Measurements from ENCODE around the gene MISFA. TPM values are rescaled to one million over a fixed set of nuclear protein-coding genes. Genes with fewer than 3 reads are reported as not detected.

The MISFA gene
- total RNA-seq, 1 donor from 2014 or later: 2.9 TPM

DNA sequence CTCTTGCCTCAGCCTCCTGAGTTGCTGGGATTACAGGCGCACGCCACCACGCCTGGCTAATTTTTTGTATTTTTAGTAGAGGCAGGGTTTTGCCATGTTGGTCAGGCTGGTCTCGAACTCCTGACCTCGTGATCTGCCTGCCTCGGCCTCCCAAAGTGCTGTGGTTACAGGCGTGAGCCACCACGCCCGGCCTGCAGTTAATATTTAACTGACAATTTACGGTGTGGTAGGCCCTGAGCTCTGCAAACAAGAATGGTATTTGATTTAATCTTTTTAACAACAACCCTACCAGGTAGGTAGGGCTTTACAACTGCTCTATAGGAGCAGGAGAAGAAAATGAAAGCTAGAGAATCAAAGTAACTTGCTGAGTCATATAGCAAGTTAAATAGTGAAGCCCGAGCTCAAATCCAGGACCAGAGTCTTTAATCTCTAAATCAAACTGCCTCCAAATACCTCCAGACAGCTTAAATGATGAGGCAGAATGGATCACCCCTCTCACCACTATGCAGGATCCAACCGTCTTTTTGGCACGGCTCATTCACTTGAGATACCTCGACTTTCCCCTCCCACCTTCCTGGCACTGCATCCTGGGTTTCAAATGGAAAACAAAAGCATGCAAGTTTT, 20.5 kb upstream of the MISFA start:
- Histone ChIP-seq H3K9ac (ENCODE audit: low read length) (no peak overlapping the region), H3K4me1 (ENCODE audit: insufficient read depth, low read length) (no peaks in the 10 kb centered on the region), H3K9me3 (ENCODE audit: insufficient read depth, low read depth, low read length) (no peaks in the 10 kb centered on the region), H4K20me1 (ENCODE audit: insufficient read depth, low read length) (no peaks in the 10 kb centered on the region), H3K79me2 (ENCODE audit: insufficient read depth, low read length) (peaks cover 7% of the 10 kb centered on the region), H3K27ac (ENCODE audit: low read depth, low read length) (no peak overlapping the region), H3K36me3 (ENCODE audit: insufficient read depth, low read length) (peaks cover 13% of the 10 kb centered on the region), H3K27me3 (ENCODE audit: insufficient read depth, low read length) (no peaks in the 10 kb centered on the region), H3K4me2 (ENCODE audit: low read length) (no peak overlapping the region), H2AFZ (ENCODE audit: low read depth, low read length) (no peak overlapping the region), H3K4me3 (ENCODE audit: insufficient read depth, low read depth, low read length) (no peak overlapping the region)
- no peaks in the 10 kb centered on the region for H3K27me3 Mint-ChIP-seq (ENCODE audit: low read depth, unreplicated experiment)
- DNase-seq (ENCODE audit: low read depth) (no peak), FAIRE-seq (no peak)
- H3K27ac Mint-ChIP-seq (ENCODE audit: unreplicated experiment): no peak overlapping the region
- TF ChIP-seq CTCF (IDR thresholded peaks at IDR 0.05; ENCODE audit: insufficient read depth, low read depth, low read length) (no peak), EZH2 (IDR thresholded peaks at IDR 0.05; ENCODE audit: insufficient read depth, low read length) (no peak)
- H3K4me3 Mint-ChIP-seq (ENCODE audit: unreplicated experiment): no peak overlapping the region
- H3K4me1 Mint-ChIP-seq (ENCODE audit: low read depth, unreplicated experiment): no peaks in the 10 kb centered on the region
- H3K9me3 Mint-ChIP-seq (ENCODE audit: unreplicated experiment): no peaks in the 10 kb centered on the region
- peaks cover 3% of the 10 kb centered on the region for H3K36me3 Mint-ChIP-seq (ENCODE audit: low read depth, unreplicated experiment)

- H3K36me3 ChIP-seq (ENCODE audit: insufficient read depth, low read length): peaks cover 9% of the 10 kb centered on the region
- H3K9ac ChIP-seq (ENCODE audit: low read length): no peak overlapping the region
- Mint-ChIP-seq H3K36me3 (ENCODE audit: low read depth, unreplicated experiment) (peaks cover 2% of the 10 kb centered on the region), H3K4me3 (ENCODE audit: unreplicated experiment) (no peak overlapping the region), H3K27ac (ENCODE audit: unreplicated experiment) (no peak overlapping the region), H3K4me1 (ENCODE audit: low read depth, unreplicated experiment) (no peaks in the 10 kb centered on the region), H3K9me3 (ENCODE audit: unreplicated experiment) (no peaks in the 10 kb centered on the region), H3K27me3 (ENCODE audit: low read depth, unreplicated experiment) (no peaks in the 10 kb centered on the region)
- FAIRE-seq: no peak
- H3K4me1 ChIP-seq (ENCODE audit: insufficient read depth, low read length): no peaks in the 10 kb centered on the region
- H3K27ac ChIP-seq (ENCODE audit: low read depth, low read length): no peak overlapping the region
- H3K27me3 ChIP-seq (ENCODE audit: insufficient read depth, low read length): no peaks in the 10 kb centered on the region
- TF ChIP-seq EZH2 (IDR thresholded peaks at IDR 0.05; ENCODE audit: insufficient read depth, low read length): no peak
- no peak for TF ChIP-seq CTCF (IDR thresholded peaks at IDR 0.05; ENCODE audit: insufficient read depth, low read depth, low read length)
- peaks cover 8% of the 10 kb centered on the region for H3K79me2 ChIP-seq (ENCODE audit: insufficient read depth, low read length)
- no peaks in the 10 kb centered on the region for H4K20me1 ChIP-seq (ENCODE audit: insufficient read depth, low read length)
- H3K4me2 ChIP-seq (ENCODE audit: low read length): no peak overlapping the region
- no peak overlapping the region for H3K4me3 ChIP-seq (ENCODE audit: insufficient read depth, low read depth, low read length)
- H2AFZ ChIP-seq (ENCODE audit: low read depth, low read length): no peak overlapping the region
- H3K9me3 ChIP-seq (ENCODE audit: insufficient read depth, low read depth, low read length): no peaks in the 10 kb centered on the region
- no peak for DNase-seq (ENCODE audit: low read depth)
Measured at GRCh38 chr11:18580113-18580766, 19.3 kb upstream of the MISFA start.

DNA sequence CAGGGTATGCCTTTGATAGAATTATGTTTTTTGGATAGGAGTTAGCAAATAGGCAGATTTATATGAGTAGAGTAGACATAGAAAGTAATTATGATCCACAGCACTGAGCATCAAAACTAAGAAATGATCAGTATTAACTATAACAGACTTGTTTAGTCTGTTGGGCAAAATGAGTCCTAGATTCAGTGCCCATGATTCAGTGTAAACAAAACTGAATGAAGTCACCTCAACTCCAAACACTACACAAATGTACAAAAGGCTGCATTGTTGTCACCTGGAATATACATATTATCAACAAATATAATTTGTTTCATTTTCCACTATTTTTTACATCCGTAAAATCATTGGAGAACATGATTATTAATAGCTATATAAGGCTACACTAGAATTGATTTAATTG, 17.8 kb upstream of the MISFA start:
- Histone ChIP-seq H3K9ac (ENCODE audit: low read length) (no peak overlapping the region), H3K27me3 (ENCODE audit: insufficient read depth, low read length) (no peaks in the 10 kb centered on the region), H3K36me3 (ENCODE audit: insufficient read depth, low read length) (peaks cover 2% of the 10 kb centered on the region), H2AFZ (ENCODE audit: low read depth, low read length) (no peak overlapping the region), H3K4me3 (ENCODE audit: insufficient read depth, low read depth, low read length) (no peak overlapping the region), H3K27ac (ENCODE audit: low read depth, low read length) (no peak overlapping the region), H4K20me1 (ENCODE audit: insufficient read depth, low read length) (no peaks in the 10 kb centered on the region), H3K79me2 (ENCODE audit: insufficient read depth, low read length) (peaks cover 16% of the 10 kb centered on the region), H3K4me1 (ENCODE audit: insufficient read depth, low read length) (no peaks in the 10 kb centered on the region), H3K4me2 (ENCODE audit: low read length) (no peak overlapping the region), H3K9me3 (ENCODE audit: insufficient read depth, low read depth, low read length) (no peaks in the 10 kb centered on the region)
- Mint-ChIP-seq H3K4me3 (ENCODE audit: unreplicated experiment) (no peak overlapping the region), H3K27me3 (ENCODE audit: low read depth, unreplicated experiment) (no peaks in the 10 kb centered on the region), H3K9me3 (ENCODE audit: unreplicated experiment) (no peaks in the 10 kb centered on the region), H3K4me1 (ENCODE audit: low read depth, unreplicated experiment) (no peaks in the 10 kb centered on the region), H3K36me3 (ENCODE audit: low read depth, unreplicated experiment) (peaks cover 2% of the 10 kb centered on the region), H3K27ac (ENCODE audit: unreplicated experiment) (no peak overlapping the region)
- TF ChIP-seq CTCF (IDR thresholded peaks at IDR 0.05; ENCODE audit: insufficient read depth, low read depth, low read length) (no peak), EZH2 (IDR thresholded peaks at IDR 0.05; ENCODE audit: insufficient read depth, low read length) (no peak)
- DNase-seq (ENCODE audit: low read depth) (no peak), FAIRE-seq (no peak)
